Tibial artery (tissue), 4 donors: ENCODE data around the gene STRIP1.

Experiments used
- DNase-seq, 2 donors: peaks; one replicate each; pipeline ENCODE4 v3.0.0-alpha.2; 2019
- H3K27ac ChIP-seq, 2 donors: fragments of 200-600 bp; sonication (generic) in 1 of 2; 1 replicate in 1 of 2; 2 replicates in 1 of 2; pipeline ENCODE4 v1.5.1; 2018 to 2019; ENCODE audit warnings: mild to moderate bottlenecking in 1 of 2
- H3K27me3 ChIP-seq, 2 donors: fragments of 200-600 bp; sonication (generic) in 1 of 2; one replicate each; pipeline versions ENCODE4 v1.5.1 to v1.6.0; 2016 to 2019
- H3K36me3 ChIP-seq, 3 donors: fragments of 200-600 bp; sonication (generic) in 2 of 3; one replicate each; pipeline ENCODE4 v1.5.1; 2016 to 2019; ENCODE audit warnings: mild to moderate bottlenecking in 2 of 3
- H3K4me1 ChIP-seq, 4 donors: fragments of 200-600 bp; sonication (generic) in 2 of 4; 1 replicate in 3 of 4; 2 replicates in 1 of 4; pipeline ENCODE4 v1.5.1; 2016 to 2019
- H3K4me3 ChIP-seq, 2 donors: fragments of 200-600 bp; sonication (generic) in 1 of 2; 1 replicate in 1 of 2; 2 replicates in 1 of 2; pipeline ENCODE4 v1.5.1; 2018 to 2019; ENCODE audit warnings: mild to moderate bottlenecking in 2 of 2
- H3K9me3 ChIP-seq, 3 donors: fragments of 200-600 bp; sonication (generic) in 1 of 3; one replicate each; pipeline ENCODE4 v1.5.1; 2016 to 2019
- intact Hi-C: fragments of 100-400 bp; cut with DNase I; formaldehyde crosslinking; loops from one replicate; pipeline ENCODE4 v1.15.0; 2023; ENCODE audit warnings: low total_unique reads
- TF ChIP-seq, protein P1 (sequence below), 2 experiments: fragments of 200-600 bp in 1 of 2; fragments of 450-650 bp in 1 of 2; IDR thresholded peaks; one replicate each; pipeline ENCODE4 v1.5.1; 2017 to 2019; ENCODE audit warnings: antibody characterized with exemption in 2 of 2, mild to moderate bottlenecking in 1 of 2, moderate library complexity in 1 of 2

Gene STRIP1

GRCh38 chr1:110091791-110092190 is 57.4 kb downstream of the STRIP1 start:
- H3K4me3 ChIP-seq, result no peak overlapping the region
- H3K27ac ChIP-seq, result no peak overlapping the region
- peaks cover 0 to 6% of the 10 kb centered on the region in 2 donors for H3K27me3 ChIP-seq
- no peaks in the 10 kb centered on the region for H3K9me3 ChIP-seq
- intact Hi-C loops, result no loop called here
- TF ChIP-seq, protein P1, sequence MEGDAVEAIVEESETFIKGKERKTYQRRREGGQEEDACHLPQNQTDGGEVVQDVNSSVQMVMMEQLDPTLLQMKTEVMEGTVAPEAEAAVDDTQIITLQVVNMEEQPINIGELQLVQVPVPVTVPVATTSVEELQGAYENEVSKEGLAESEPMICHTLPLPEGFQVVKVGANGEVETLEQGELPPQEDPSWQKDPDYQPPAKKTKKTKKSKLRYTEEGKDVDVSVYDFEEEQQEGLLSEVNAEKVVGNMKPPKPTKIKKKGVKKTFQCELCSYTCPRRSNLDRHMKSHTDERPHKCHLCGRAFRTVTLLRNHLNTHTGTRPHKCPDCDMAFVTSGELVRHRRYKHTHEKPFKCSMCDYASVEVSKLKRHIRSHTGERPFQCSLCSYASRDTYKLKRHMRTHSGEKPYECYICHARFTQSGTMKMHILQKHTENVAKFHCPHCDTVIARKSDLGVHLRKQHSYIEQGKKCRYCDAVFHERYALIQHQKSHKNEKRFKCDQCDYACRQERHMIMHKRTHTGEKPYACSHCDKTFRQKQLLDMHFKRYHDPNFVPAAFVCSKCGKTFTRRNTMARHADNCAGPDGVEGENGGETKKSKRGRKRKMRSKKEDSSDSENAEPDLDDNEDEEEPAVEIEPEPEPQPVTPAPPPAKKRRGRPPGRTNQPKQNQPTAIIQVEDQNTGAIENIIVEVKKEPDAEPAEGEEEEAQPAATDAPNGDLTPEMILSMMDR (IDR thresholded peaks at IDR 0.05), result no peak
- H3K36me3 ChIP-seq, result no peaks in the 10 kb centered on the region
- DNase-seq, result no peak
- H3K4me1 ChIP-seq, result peaks cover 0 to 8% (median 0%) of the 10 kb centered on the region in 4 donors

DNA sequence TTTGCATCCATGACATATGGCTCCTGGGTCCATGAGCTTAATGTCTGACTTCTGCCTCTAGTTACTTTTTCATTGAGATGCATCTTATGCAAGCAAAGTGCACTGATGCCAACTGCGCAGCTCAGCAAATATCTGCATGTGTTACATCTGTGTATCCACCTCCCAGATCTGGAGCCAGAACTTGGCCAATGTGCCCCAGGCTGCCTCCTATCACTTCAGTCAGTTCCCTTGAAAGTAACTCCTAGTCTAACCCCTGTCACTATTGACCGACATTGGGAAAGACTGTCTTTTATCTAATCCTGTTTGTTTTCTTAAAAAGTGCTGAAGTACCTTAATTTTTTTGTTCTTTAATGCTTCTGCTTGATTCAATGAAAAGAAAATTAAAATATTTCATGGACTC is 58.6 kb downstream of the STRIP1 start:
- TF ChIP-seq, protein P1 (IDR thresholded peaks at IDR 0.05), result no peak

DNA sequence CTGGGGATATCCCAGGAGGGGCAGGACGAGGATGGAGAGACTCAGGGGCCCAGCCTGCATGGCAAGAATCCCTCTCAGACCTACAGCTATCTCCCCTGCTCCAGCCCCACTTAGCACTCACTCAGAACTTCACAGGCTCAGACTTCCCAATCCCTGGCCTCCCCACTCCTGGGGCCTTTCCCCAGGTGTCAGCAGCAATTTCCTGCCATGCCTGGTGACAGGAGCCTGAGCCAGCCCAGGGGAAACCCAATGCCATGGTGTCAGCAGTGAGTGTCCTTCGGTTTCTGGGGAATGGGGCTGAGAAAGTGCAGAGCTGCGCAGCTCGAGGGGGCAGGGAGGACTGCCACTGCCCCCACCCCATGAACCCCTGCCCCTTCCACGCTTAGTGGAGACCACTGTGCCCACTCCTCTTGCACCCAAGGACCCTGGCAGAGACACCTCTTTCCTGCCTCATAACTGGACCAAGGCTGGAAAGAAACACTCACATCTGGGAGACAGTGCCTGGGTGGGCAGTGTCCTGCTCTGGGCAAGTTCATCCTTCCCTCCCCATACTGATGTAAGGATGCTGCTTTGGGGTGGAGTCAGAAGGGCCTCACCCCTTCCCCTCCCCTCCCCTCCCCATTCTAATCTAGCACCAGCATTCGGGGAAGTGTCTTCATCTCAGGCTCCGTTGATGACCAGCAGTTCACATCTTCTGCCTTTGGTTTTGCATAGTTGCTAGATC is 60.7 kb downstream of the STRIP1 start:
- Histone ChIP-seq H3K4me3 (no peak overlapping the region), H3K9me3 (no peaks in the 10 kb centered on the region), H3K36me3 (no peaks in the 10 kb centered on the region), H3K27ac (no peak overlapping the region), H3K27me3 (peaks cover 0 to 17% of the 10 kb centered on the region in 2 donors), H3K4me1 (no peaks in the 10 kb centered on the region)
- DNase-seq, result no peak
- intact Hi-C loops, result no loop called here
- TF ChIP-seq, protein P1 (IDR thresholded peaks at IDR 0.05), result no peak

More for the DNA sequence above, 58.6 kb downstream of the STRIP1 start:
- Histone ChIP-seq H3K36me3 (no peaks in the 10 kb centered on the region), H3K9me3 (no peaks in the 10 kb centered on the region), H3K27me3 (peaks cover 0 to 15% of the 10 kb centered on the region in 2 donors), H3K27ac (no peak overlapping the region), H3K4me3 (no peak overlapping the region), H3K4me1 (peaks cover 0 to 1% (median 0%) of the 10 kb centered on the region in 4 donors)
- DNase-seq, result no peak
- intact Hi-C loops, result no loop called here

- Histone ChIP-seq H3K4me3 (no peak overlapping the region), H3K27me3 (peaks cover 0 to 19% of the 10 kb centered on the region in 2 donors), H3K4me1 (no peaks in the 10 kb centered on the region), H3K27ac (no peak overlapping the region), H3K9me3 (no peaks in the 10 kb centered on the region), H3K36me3 (no peaks in the 10 kb centered on the region)
- intact Hi-C loops, result no loop called here
- TF ChIP-seq, protein P1 (IDR thresholded peaks at IDR 0.05), result no peak
- no peak for DNase-seq
Observed at GRCh38 chr1:110097507-110098221, 63.2 kb downstream of the STRIP1 start.

- intact Hi-C loops, result no loop called here
- H3K27me3 ChIP-seq, result peaks cover 0 to 19% of the 10 kb centered on the region in 2 donors
- TF ChIP-seq, protein P1 (IDR thresholded peaks at IDR 0.05), result no peak
- no peaks in the 10 kb centered on the region for H3K9me3 ChIP-seq
- H3K4me3 ChIP-seq, result no peak overlapping the region
- H3K27ac ChIP-seq, result no peak overlapping the region
- no peaks in the 10 kb centered on the region for H3K4me1 ChIP-seq
- DNase-seq, result no peak
- no peaks in the 10 kb centered on the region for H3K36me3 ChIP-seq
Observed at GRCh38 chr1:110098222-110099026, 64.0 kb downstream of the STRIP1 start.
